ENCODE data around the gene BDKRB2.

BDKRB2 gene

DNA sequence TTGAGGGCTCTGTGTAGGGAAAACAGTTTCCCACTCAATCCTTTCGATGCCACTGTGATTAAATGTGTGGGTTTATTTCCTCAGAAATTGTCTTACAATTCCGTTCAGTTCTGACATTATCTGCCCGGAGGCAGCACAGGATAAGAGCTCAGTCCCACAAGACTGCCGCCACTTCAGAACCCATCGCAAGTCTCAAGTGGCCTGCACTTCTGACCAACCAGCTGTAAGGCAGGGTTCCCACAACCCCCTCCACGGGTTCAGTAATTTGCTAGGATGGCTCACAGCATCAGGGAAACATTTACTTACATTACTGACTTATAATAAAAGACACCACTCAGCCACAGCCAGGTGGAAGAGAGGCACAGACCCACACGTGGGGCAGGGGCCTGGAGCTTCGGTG is 17.2 kb downstream of the BDKRB2 start:
- Histone ChIP-seq H3K27me3 (ENCODE audit: insufficient read depth, low read length) (0 out of 2 replicates have a peak, but pooled peaks cover 3% of the 10 kb centered on the region), H3K4me3 (ENCODE audit: low read depth, low read length, poor library complexity, severe bottlenecking) (no peak overlapping the region), H3K27ac (ENCODE audit: low read depth, low read length, poor library complexity, severe bottlenecking) (no peak overlapping the region), H3K9ac (ENCODE audit: low read length) (no peak overlapping the region), H3K36me3 (ENCODE audit: insufficient read depth, low read length) (no peaks in the 10 kb centered on the region), H3K9me2 (ENCODE audit: low read depth, low read length) (no peaks in the 10 kb centered on the region), H2AFZ (ENCODE audit: low read length) (no peak overlapping the region), H3K4me2 (ENCODE audit: low read length) (no peak overlapping the region), H3F3A (ENCODE audit: insufficient read depth, low read length) (no peaks in the 10 kb centered on the region; the same call in 1 of the 2 replicates), H3K79me2 (ENCODE audit: insufficient read depth, low read length) (no peaks in the 10 kb centered on the region), H3K9me3 (ENCODE audit: low read length) (no peaks in the 10 kb centered on the region), H4K20me1 (ENCODE audit: insufficient read depth, low read length) (no peaks in the 10 kb centered on the region), H3K4me1 (ENCODE audit: insufficient read depth, low read length, severe bottlenecking) (no peaks in the 10 kb centered on the region)
- TF ChIP-seq, protein P1, sequence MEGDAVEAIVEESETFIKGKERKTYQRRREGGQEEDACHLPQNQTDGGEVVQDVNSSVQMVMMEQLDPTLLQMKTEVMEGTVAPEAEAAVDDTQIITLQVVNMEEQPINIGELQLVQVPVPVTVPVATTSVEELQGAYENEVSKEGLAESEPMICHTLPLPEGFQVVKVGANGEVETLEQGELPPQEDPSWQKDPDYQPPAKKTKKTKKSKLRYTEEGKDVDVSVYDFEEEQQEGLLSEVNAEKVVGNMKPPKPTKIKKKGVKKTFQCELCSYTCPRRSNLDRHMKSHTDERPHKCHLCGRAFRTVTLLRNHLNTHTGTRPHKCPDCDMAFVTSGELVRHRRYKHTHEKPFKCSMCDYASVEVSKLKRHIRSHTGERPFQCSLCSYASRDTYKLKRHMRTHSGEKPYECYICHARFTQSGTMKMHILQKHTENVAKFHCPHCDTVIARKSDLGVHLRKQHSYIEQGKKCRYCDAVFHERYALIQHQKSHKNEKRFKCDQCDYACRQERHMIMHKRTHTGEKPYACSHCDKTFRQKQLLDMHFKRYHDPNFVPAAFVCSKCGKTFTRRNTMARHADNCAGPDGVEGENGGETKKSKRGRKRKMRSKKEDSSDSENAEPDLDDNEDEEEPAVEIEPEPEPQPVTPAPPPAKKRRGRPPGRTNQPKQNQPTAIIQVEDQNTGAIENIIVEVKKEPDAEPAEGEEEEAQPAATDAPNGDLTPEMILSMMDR (IDR thresholded peaks at IDR 0.05; ENCODE audit: low read length): no peak
- TF ChIP-seq EZH2 (IDR thresholded peaks at IDR 0.05; ENCODE audit: borderline replicate concordance, low read length): no peak

- TF ChIP-seq EZH2 (IDR thresholded peaks at IDR 0.05; ENCODE audit: borderline replicate concordance, low read length): no peak
- TF ChIP-seq, protein P1 (IDR thresholded peaks at IDR 0.05; ENCODE audit: low read length): no peak
- H3K4me1 ChIP-seq (ENCODE audit: insufficient read depth, low read length, severe bottlenecking): no peaks in the 10 kb centered on the region
- no peak overlapping the region for H3K4me2 ChIP-seq (ENCODE audit: low read length)
- no peaks in the 10 kb centered on the region for H3K9me3 ChIP-seq (ENCODE audit: low read length)
- H2AFZ ChIP-seq (ENCODE audit: low read length): no peak overlapping the region
- H3K27ac ChIP-seq (ENCODE audit: low read depth, low read length, poor library complexity, severe bottlenecking): no peak overlapping the region
- H3K4me3 ChIP-seq (ENCODE audit: low read depth, low read length, poor library complexity, severe bottlenecking): no peak overlapping the region
- no peaks in the 10 kb centered on the region for H3K79me2 ChIP-seq (ENCODE audit: insufficient read depth, low read length)
- no peak overlapping the region for H3K9ac ChIP-seq (ENCODE audit: low read length)
- H3F3A ChIP-seq (ENCODE audit: insufficient read depth, low read length): no peaks in the 10 kb centered on the region; the same call in 1 of the 2 replicates
- no peaks in the 10 kb centered on the region for H4K20me1 ChIP-seq (ENCODE audit: insufficient read depth, low read length)
- no peaks in the 10 kb centered on the region for H3K9me2 ChIP-seq (ENCODE audit: low read depth, low read length)
- no peaks in the 10 kb centered on the region for H3K27me3 ChIP-seq (ENCODE audit: insufficient read depth, low read length)
- H3K36me3 ChIP-seq (ENCODE audit: insufficient read depth, low read length): no peaks in the 10 kb centered on the region
Measured at GRCh38 chr14:96224480-96225096, 19.9 kb downstream of the BDKRB2 start.

GRCh38 chr14:96225213-96225612 is 20.6 kb downstream of the BDKRB2 start:
- TF ChIP-seq, protein P1 (IDR thresholded peaks at IDR 0.05; ENCODE audit: low read length): no peak
- TF ChIP-seq EZH2 (IDR thresholded peaks at IDR 0.05; ENCODE audit: borderline replicate concordance, low read length): no peak
- Histone ChIP-seq H3K4me3 (ENCODE audit: low read depth, low read length, poor library complexity, severe bottlenecking) (no peak overlapping the region), H4K20me1 (ENCODE audit: insufficient read depth, low read length) (no peaks in the 10 kb centered on the region), H3F3A (ENCODE audit: insufficient read depth, low read length) (no peaks in the 10 kb centered on the region; the same call in 1 of the 2 replicates), H3K27me3 (ENCODE audit: insufficient read depth, low read length) (no peaks in the 10 kb centered on the region), H2AFZ (ENCODE audit: low read length) (no peak overlapping the region), H3K9me2 (ENCODE audit: low read depth, low read length) (no peaks in the 10 kb centered on the region), H3K36me3 (ENCODE audit: insufficient read depth, low read length) (no peaks in the 10 kb centered on the region), H3K4me1 (ENCODE audit: insufficient read depth, low read length, severe bottlenecking) (no peaks in the 10 kb centered on the region), H3K9ac (ENCODE audit: low read length) (no peak overlapping the region), H3K79me2 (ENCODE audit: insufficient read depth, low read length) (no peaks in the 10 kb centered on the region), H3K4me2 (ENCODE audit: low read length) (no peak overlapping the region), H3K27ac (ENCODE audit: low read depth, low read length, poor library complexity, severe bottlenecking) (no peak overlapping the region), H3K9me3 (ENCODE audit: low read length) (no peaks in the 10 kb centered on the region)

Data from OCI-LY1 (cell line).